HG02981 (cell line): Measurements from ENCODE around the gene OVAAL.
"Not testable (repeated sequence)": the region's sequence is repeated elsewhere in the genome, so short reads cannot be mapped to it uniquely, and the experiment has no call there.

Experiments
- ATAC-seq: cut with Tn5 transposase; IDR thresholded peaks from one replicate; pipeline ENCODE4 v1.9.1; 2021; ENCODE audit warnings: mild to moderate bottlenecking, moderate library complexity; ENCODE audit not compliant: unreplicated experiment

OVAAL gene

DNA sequence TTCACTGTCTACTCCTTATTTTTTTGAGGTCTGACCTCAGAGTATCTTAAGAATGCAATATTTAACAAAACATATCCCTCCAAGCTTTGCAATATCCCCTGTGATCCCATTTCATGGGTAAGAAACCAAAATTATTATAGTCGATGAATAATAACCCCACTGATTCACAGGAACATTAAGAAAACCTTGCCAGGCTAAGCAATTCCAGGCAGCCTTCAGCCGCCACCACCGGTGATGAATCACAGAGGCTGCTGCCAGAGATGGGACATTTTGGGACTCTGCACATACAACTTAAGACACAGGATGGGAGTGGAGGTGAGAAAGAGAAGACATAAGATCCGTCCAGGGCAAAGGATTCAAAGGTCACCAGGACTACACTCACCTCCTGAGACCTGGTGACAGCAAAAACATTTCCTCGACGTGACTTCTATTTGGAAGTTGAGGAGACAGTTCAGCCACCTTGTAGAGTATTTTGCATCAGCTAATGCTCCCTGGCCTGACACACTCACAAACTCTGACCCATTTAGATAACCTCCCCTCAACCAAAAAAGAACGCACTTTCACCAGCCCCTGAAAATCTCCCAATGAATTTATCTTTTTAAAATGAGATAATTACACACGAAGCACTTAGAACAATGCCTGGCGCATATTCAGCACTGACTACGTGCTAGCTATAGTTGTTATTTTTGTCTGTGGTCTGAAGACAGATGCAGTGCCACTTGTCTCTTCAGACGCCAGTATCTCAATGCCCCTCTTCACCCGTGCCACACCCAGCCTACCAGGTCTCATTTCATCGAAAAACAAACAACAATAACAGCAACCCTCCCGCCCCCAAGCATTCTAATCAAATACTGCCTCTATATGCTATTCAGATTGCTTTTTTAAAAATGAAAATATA lies 17.8 kb upstream of the OVAAL start:
- ATAC-seq, result no peak

DNA sequence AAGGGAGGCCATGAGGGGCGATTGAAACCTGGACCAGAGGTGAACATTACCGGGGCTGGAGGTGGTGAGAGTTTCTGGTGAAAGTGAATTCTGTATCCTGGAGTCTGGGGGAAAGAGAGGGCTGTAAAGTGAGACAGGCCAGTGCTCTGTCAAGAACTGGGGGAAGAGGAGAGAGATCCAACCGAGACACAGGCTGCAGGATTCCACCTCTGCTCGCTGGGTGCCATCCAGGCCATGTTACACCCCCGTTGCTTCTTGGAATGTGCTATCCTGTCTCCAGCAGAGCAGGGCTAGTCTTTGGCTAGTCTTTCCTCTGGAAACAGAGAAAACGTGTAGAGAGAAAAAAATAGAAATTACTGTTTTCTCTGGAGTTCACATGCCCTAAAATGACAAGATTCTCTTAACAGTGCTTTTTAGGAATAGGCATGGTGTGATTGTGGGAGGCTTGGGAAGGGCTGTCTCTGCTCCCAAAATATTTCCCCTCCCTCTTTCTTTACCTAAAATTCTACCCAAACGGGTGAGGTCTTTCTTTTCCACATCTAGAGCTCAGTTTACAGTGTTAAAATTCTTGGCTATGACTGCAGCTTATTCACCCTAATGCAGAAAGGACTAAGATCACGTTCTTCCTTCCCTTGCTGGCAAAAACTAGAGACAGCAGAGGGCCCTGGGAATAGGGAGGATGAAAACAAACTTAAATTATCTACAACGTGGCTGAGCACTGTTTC lies 16.5 kb upstream of the OVAAL start:
- no peak for ATAC-seq

DNA sequence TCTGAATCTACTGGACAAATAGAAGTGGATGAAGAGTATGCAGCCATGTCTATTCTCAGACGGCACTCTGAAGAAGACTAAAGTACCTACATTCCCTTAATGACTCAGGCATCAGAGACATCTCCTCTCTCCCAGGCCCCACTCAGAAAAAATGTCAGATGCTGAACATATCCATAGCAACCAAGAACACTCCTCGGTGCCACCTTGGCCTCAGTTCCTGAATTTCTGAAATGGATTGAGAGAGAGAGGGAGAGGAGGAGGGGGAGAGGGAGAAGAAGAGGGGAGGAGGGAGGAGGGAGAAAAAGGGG lies 16.0 kb upstream of the OVAAL start:
- ATAC-seq, result no peak

DNA sequence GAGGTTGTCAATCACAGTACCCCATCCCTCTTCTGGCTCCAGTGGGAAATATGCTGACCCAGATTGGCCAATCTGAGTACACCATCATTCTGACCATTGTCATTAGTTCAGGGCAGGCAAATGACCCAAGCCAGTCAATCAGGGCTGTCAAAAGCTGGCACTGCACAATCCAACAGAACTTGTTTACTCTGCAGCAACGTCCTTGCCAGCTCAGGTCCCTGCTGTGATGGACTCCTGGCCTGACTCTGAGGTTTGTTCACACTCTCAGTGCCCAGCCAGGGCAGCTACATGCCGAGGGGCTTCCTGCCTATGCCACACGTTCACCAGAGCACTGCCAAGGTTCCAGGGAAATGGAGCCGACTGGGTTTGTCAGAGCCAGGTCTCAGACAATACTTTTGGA lies 14.7 kb upstream of the OVAAL start:
- ATAC-seq, result no peak

DNA sequence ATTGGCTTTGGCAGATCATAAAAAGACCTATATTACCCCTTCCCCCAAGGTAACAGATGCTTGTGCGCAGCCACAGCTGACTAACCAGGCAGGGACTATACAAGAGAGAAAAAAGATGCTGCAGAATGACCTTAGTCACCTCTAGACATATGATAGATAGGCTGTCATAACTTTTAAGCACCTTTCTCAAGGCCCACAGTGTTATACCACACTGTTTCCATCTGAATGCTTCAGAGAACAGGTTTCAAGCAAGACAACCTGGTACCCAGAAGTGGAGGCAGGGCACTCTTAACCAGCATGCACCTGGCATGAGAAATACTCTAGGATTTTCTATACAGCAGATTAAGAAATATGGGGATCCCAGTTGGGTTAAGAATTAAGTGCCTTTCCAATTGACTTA lies 12.8 kb upstream of the OVAAL start:
- no peak for ATAC-seq

DNA sequence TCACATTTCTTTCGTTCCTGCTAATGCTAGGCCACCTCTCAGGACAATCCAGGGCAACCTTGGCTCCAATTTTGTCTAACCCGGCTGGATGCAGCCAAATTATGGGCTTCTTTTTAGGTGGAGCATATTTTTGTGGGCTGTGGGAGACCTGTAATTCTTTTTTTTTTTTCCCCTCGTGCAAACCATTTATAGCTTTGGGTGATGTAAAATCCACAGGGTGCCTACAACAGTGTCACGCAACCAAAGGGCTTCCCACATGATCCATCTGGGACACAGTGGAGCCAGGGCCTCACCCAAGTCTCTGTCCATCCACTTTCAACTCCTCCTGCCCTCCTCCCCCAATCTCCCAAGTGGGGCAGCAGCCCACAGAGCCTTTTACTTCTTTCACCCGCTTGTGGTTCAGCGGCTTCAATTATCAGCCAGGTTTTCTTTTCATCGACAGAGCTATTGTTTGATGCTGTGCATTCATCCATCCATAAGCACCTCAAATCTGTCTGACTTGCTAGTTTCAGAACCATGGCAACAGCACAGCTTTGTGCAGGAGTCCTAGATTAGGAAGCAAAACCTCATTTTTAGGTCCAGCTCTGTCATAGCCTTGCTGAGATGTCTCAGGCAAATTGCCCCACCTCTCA lies 10.0 kb upstream of the OVAAL start:
- ATAC-seq, result no peak

DNA sequence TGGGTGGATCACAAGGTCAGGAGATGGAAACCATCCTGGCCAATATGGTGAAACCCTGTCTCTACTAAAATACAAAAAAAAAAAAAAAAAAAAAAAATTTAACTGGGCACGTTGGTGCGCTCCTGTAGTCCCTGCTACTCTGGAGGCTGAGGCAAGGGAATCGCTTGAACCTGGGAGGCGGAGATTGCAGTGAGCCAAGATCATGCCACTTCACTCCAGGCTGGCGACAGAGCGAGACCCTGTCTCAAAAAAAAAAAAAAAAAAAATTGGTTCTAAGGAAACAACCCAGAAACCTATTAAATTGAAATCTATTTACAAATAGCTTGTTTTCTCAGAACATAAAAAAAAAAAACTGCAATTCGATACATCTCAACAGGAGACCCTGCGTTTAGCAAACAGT lies 9.0 kb upstream of the OVAAL start:
- ATAC-seq, result not testable (repeated sequence)

DNA sequence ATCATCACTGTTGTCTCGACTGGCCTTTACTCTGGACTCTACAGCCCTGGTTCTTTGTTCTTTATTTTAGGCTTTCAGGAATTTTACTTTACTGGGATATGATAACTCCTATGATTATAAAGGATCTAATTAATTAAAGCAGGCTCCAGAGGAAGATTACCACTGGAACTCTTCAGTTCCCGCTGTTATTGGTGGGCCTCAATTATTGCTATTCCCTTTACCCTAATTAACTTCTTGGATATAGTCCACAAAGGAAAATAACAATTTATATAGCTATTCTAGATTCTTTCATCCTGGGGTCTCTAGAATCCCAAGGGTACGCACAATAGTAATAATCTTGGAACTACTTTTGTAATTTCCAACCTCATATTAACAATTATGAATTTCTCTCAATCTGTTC lies 8.5 kb upstream of the OVAAL start:
- no peak for ATAC-seq

DNA sequence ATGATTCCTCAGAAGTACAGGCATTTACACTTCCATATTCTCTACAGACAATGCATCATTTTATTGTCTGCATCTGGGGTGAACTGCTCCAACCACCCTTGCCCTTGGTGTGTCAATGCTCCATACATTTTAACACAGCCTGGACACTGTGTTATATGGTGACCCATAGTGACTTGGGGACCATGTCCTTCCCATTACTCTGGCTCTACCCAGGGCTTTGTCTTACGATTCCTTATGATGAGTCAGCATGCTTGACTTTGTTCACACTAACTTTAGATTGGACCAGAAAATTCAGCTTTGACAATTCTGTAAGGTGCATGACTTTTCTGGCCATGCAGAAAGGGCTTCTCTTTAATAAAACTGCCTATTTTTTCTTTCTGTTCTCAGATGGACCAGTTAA lies 6.8 kb upstream of the OVAAL start:
- no peak for ATAC-seq

DNA sequence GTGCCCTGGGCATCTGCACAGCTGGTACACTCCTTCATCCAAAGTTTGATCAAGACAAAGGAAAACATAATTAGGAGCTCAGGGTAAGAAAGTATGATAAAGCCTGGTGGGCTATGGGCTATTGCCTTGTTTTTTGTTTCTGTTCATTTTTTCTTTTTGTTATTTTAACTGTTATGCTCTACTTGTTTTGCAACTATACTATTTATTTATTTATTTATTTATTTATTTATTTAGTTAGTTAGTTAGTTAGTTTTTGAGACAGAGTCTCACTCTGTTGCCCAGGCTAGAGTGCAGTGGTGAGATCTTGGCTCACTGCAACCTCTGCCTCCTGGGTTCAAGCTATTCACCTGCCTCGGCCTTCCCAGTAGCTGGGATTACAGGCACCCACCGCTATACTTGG lies 5.7 kb upstream of the OVAAL start:
- ATAC-seq, result not testable (repeated sequence)

DNA sequence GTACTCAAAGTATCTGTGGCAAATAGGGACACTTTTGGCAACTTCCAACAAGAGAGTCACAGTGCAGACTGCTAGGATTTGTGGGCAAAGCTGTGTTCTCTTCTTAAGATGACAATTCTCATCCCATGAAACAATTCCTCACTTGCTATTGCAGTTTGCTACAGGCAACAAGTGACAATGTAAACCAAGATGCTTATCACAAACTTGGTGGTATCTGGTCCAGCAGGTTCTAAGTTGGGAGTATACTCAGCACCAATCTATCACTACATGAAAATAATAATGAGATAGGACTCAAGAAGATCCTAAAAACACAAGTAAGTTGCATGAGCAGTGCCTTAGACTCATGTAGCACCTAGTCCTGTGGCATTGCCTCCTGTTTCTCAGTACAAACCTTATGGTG lies 3.4 kb upstream of the OVAAL start:
- ATAC-seq, result no peak

DNA sequence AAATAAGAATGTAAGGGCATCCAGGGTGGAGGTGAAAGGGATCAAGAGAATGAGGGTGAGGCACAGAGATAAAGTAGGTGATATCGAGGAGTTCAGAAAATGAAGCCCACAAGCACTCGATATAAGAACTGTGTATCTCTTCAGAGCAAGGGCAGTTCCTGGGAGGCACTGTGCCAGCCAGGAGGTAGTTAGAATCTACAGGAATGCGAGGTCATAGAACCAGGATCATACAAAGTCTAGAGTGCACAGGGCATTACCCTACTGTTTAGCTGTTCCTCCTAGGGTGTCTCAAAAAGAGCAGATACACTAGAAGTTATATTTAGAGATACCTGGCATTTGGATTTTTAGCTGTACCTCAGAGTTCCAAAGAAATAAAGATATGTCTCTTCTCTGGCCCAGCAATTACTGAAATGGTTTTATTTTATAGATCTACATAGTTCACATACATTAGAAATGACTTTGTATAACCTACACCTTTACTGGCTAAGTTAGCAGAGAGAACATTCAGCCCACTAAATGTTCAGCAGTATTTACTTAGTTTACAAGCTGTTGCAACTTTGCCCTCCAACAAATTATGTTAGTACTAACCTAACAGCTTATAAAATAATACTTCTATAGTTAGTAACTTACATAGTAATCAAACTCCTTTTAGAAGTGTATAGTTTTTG lies 1.6 kb downstream of the OVAAL start:
- ATAC-seq, result no peak

DNA sequence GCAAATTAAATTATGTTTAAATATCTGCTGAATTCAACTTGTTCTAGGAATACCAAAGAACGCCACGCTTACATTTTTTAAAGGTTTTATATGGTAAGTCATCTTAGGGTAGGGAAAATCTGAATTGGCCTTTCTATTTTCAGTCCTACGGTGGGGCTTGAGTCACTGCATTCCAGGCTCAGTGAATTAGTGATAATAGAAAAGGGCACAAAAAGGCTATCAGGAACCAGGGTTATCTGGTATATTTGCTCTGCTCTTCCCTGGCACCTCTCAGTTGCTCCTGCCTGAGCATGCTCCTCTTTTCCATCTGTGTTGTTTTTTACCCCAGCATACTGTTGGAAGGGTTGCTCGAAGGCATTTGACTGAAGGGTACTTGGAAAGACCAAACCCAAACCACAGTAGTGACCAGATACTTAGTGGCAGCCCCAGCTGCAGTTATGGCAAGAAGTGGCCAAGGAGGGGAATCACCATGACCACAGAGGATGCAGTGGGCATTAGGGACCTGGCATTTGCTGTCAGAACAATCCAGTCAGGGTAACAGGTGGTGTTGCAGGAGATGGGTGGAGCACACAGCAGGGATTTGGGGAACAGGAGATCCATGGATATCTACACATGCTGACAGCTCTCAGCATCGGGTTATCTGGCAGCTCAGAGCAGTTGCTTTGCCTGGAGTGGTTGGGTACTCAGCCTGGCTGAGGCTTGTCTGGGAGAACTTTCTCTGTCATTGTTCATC lies 2.3 kb downstream of the OVAAL start:
- no peak for ATAC-seq

DNA sequence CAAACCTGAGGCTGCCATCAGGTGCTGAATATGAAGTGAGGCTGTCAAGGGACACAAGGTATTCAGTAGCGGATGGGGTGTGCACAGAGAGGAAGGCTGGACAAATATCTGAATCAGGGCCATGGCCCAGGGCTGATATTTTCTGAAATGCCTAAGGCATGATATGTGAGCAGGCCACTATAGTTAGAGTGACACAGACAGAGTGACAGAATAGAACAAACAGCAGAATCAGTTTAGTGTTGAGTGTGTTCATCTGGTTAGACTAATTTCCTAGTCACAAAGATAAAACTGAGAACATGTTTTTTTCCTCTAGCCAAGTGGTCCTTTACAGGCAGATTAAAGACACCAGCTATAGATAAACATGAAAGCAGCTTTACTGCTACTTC lies 3.9 kb downstream of the OVAAL start:
- no peak for ATAC-seq

DNA sequence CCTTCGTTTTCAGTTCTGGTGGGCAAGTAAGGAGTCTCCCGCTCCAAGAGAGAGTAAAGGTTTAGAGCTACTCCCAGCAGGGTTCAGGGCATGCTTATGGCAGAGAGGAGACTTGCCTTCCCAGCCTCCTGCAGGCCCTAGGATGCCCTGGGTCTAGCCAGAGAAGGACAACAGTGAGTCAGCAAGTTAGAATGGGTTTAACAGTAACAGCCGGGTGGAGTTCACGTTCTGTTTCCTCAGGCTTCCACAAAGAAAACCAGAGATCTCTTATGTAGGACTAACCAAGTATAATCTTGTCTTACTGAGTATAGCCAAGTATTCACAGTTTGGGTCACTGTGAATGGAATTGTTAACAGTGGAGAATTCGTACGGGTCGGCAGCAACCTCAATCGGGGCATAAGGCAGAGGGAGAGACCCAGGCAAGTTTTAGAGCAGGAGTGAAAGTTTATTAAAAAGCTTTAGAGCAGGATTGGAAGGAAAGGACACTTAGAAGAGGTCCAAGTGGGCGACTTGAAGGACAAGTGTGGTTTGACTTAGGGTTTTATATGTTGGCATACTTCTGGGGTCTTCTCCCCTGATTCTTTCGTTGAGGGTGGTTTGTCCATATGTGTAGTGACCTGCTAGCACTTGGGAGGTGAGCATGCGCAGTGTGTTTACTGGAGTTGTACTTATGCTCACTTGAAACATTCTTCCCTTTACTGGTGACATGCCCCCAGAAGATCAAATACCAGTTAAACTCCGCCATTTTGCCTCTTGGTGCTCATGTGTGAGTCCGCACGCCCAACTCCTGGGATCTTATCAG lies 4.5 kb downstream of the OVAAL start:
- no peak for ATAC-seq

DNA sequence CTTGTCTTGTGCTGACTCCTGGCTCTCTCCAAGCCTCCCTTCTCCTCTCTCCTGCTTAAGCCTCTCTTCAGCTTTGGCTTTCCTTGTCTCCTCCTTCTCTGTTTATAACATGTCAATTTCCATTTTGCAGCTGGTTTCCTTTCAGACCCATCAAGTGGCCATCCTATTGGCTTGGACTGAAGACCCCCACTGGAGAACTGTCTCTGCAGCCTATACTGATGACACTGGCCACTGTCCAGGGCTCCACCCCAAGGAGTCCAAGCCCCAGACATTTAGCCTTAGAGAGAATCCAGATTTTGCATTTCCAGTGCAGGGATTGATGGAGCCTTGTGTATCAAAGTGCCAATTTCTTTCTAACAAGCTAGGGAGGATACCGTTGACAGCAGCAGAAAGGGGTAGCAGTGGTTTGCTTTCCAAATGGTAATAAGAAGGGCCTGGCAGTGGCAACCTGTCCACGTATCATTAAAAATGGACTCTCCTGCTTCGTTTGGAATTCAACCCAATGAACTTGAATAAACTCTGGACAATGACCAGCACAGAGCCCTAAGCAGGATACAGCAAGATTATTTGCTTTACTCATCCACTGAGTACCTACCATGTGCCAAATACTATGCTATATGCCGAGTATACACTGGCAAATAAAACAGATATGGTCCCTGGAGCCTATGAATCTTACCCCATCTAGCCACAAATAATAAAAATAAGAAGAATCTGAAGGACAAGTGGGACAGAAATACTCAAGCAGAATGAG lies 6.5 kb downstream of the OVAAL start:
- no peak for ATAC-seq

DNA sequence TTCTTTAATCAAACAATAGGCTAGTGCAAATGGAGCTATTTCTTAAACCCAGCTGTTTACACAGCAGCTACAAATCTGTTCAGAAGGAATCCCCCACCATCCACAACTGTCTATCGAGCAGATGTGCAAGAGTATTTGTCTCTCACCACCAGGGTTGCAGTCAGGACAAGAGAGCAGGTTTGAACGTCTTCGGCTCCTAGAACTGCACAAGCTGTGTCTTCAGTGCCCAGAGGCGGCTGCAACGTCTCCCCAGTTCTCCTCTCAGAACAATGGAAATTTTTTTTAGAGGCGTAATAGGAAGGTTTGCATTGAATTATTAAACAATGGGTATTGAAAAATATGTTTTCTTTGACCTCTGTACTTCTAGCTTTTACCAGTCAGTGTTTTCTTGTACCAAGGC lies 7.3 kb downstream of the OVAAL start:
- ATAC-seq, result no peak

DNA sequence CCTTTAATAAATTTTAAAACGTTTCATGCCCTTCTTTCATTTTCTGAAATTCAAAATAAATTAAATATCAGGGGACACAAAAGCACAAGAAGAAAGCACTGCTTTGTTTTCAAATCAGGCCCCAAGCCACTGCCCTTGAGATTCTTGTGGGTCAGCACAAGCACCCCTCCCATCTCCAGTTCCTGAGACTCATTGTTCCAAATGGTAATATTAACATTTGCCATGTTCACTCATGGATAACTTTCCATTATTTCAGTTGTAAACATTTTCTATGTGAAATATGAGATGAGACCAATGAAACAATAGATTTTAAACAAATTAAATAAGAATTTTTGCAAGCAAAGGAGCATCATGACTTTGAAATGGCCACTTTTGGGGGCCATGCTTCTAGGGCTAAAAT lies 7.7 kb downstream of the OVAAL start:
- no peak for ATAC-seq

DNA sequence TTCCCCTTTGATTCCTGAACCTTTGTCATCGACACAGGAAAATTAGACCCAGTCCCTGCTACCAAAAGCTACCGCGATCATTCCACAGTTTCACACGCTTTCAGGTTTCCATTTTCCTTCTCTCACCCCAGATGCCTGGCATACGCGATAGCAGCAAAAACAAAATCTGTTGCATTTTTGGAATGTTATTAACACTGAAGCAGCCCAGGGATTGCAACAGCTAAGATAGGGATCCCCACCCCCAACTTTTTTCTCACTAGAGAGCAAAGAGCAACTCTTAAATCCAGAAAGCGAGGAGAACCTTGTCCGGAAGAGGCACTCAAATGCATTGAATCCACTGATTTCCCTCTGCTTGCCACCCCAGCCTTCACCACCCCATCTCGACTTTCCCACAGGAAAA lies 8.9 kb downstream of the OVAAL start:
- no peak for ATAC-seq
